SK-N-SH treated with all-trans-retinoic acid at 6 μM for 48 hours (cell line): ENCODE data around the gene ARL5A.

Source experiments
- ATAC-seq: fragments of 200-7000 bp; cut with Tn5 transposase; 3 replicates; pipeline ENCODE4 v1.9.1; 2020; ENCODE audit warnings: mild to moderate bottlenecking, moderate library complexity
- ARNTL ChIP-seq: fragments of 450-650 bp; formaldehyde crosslinking; IDR thresholded peaks from 2 replicates; pipeline ENCODE4 v1.5.0; 2020; ENCODE audit warnings: low read depth, mild to moderate bottlenecking, moderate library complexity, borderline replicate concordance
- BACH2 ChIP-seq: fragments of 250-450 bp; sonication (Bioruptor Pico); IDR thresholded peaks from 2 replicates; pipeline ENCODE4 v1.9.0; 2021; ENCODE audit warnings: mild to moderate bottlenecking, borderline replicate concordance
- CSRNP3 ChIP-seq: fragments of 250-450 bp; sonication (Bioruptor Pico); IDR thresholded peaks from 2 replicates; pipeline ENCODE4 v1.5.1; 2021; ENCODE audit warnings: mild to moderate bottlenecking, moderate library complexity
- GLIS3 ChIP-seq: fragments of 250-450 bp; sonication (Bioruptor Pico); IDR thresholded peaks from 2 replicates; pipeline ENCODE4 v1.5.0; 2020; ENCODE audit warnings: mild to moderate bottlenecking, moderate library complexity
- ISL1 ChIP-seq: fragments of 250-450 bp; sonication (Bioruptor Pico); IDR thresholded peaks from 2 replicates; pipeline ENCODE4 v2.1.2; 2022; ENCODE audit warnings: mild to moderate bottlenecking, moderate library complexity
- OSR1 ChIP-seq: fragments of 250-450 bp; sonication (Bioruptor Pico); IDR thresholded peaks from 2 replicates; pipeline ENCODE4 v1.8.0; 2022; ENCODE audit warnings: moderate library complexity, mild to moderate bottlenecking, inconsistent platforms
- PPARA ChIP-seq: fragments of 250-450 bp; sonication (Bioruptor Pico); IDR thresholded peaks from 2 replicates; pipeline ENCODE4 v1.5.0; 2020; ENCODE audit warnings: mild to moderate bottlenecking, borderline replicate concordance
- RARB ChIP-seq: fragments of 250-450 bp; sonication (Bioruptor Pico); IDR thresholded peaks from 2 replicates; pipeline ENCODE4 v1.8.0; 2021; ENCODE audit warnings: mild to moderate bottlenecking, moderate library complexity
- SNAI2 ChIP-seq: fragments of 250-450 bp; sonication (Bioruptor Pico); IDR thresholded peaks from 2 replicates; pipeline ENCODE4 v1.5.0; 2020; ENCODE audit warnings: mild to moderate bottlenecking, moderate library complexity
- TCF4 ChIP-seq: fragments of 250-450 bp; sonication (Bioruptor Pico); IDR thresholded peaks from 2 replicates; pipeline ENCODE4 v1.8.0; 2021; ENCODE audit warnings: mild to moderate bottlenecking, moderate library complexity, borderline replicate concordance
- TOX ChIP-seq: fragments of 250-450 bp; sonication (Bioruptor Pico); IDR thresholded peaks from 2 replicates; pipeline ENCODE4 v1.8.0; 2021; ENCODE audit warnings: mild to moderate bottlenecking, moderate library complexity, borderline replicate concordance
- ZC3H10 ChIP-seq: fragments of 250-450 bp; sonication (Bioruptor Pico); IDR thresholded peaks from 2 replicates; pipeline ENCODE4 v1.5.1; 2021; ENCODE audit warnings: mild to moderate bottlenecking, moderate library complexity
- ZFP3 ChIP-seq: fragments of 250-450 bp; sonication (Bioruptor Pico); IDR thresholded peaks from 2 replicates; pipeline ENCODE4 v1.5.0; 2020; ENCODE audit warnings: mild to moderate bottlenecking, moderate library complexity
- ZFP30 ChIP-seq: fragments of 450-650 bp; formaldehyde crosslinking; IDR thresholded peaks from 2 replicates; pipeline ENCODE4 v1.5.0; 2022; ENCODE audit warnings: mild to moderate bottlenecking, moderate library complexity
- ZNF565 ChIP-seq: fragments of 450-650 bp; formaldehyde crosslinking; conservative IDR thresholded peaks from 2 replicates; pipeline ENCODE4 v1.5.0; 2020; ENCODE audit warnings: low read depth, mild to moderate bottlenecking, moderate library complexity
- ZNF70 ChIP-seq: fragments of 450-650 bp; formaldehyde crosslinking; IDR thresholded peaks from 2 replicates; pipeline ENCODE4 v1.5.0; 2020; ENCODE audit warnings: mild to moderate bottlenecking, moderate library complexity
- ZNF8 ChIP-seq: fragments of 450-650 bp; formaldehyde crosslinking; IDR thresholded peaks from 2 replicates; pipeline ENCODE4 v1.5.0; 2020; ENCODE audit warnings: mild to moderate bottlenecking, moderate library complexity
- TF ChIP-seq, protein P1 (sequence below): fragments of 250-450 bp; sonication (Bioruptor Pico); IDR thresholded peaks from 2 replicates; pipeline ENCODE4 v1.5.0; 2020; ENCODE audit warnings: mild to moderate bottlenecking, moderate library complexity
- TF ChIP-seq, protein P2 (sequence below): fragments of 250-450 bp; sonication (Bioruptor Pico); IDR thresholded peaks from 2 replicates; pipeline ENCODE4 v1.8.0; 2021; ENCODE audit warnings: low read depth, mild to moderate bottlenecking, moderate library complexity, borderline replicate concordance
- TF ChIP-seq, protein P3 (sequence below): fragments of 250-450 bp; sonication (Bioruptor Pico); IDR thresholded peaks from 2 replicates; pipeline ENCODE4 v1.5.1; 2020; ENCODE audit warnings: low read depth, mild to moderate bottlenecking, moderate library complexity
- TF ChIP-seq, protein P4 (sequence below): fragments of 250-450 bp; sonication (Bioruptor Pico); IDR thresholded peaks from 2 replicates; pipeline ENCODE4 v1.8.0; 2020; ENCODE audit warnings: mild to moderate bottlenecking, moderate library complexity, borderline replicate concordance

Gene ARL5A

DNA sequence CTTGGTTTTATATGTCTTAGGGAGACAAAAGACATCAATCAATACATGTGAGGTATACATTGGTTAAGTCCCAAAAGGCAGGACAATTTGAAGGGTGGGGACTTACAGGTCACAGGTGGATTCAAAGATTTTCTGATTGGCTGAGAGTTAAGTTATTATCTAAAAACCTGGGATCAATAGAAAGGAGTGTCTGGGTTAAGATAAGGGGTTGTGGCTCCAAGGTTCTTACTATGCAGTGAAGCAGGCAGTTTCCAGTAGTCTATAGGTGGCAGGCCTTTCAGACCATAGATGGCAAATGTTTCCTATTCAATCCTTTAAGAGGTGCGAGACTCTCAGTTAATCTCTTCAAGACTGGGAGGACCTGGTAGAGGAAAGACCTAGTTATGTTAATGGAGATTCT is 51.9 kb downstream of the ARL5A start:
- ATAC-seq, result no peak

GRCh38 chr2:151775057-151775740 is 53.0 kb downstream of the ARL5A start:
- no peak for TF ChIP-seq BACH2 (CRISPR knock-in tag)
- no peak for TF ChIP-seq ZFP3 (CRISPR knock-in tag)
- ATAC-seq, result peak; percentile 30; the same call in 2 of the 3 replicates

More for the DNA sequence above, 51.9 kb downstream of the ARL5A start:
- TF ChIP-seq, protein P1, sequence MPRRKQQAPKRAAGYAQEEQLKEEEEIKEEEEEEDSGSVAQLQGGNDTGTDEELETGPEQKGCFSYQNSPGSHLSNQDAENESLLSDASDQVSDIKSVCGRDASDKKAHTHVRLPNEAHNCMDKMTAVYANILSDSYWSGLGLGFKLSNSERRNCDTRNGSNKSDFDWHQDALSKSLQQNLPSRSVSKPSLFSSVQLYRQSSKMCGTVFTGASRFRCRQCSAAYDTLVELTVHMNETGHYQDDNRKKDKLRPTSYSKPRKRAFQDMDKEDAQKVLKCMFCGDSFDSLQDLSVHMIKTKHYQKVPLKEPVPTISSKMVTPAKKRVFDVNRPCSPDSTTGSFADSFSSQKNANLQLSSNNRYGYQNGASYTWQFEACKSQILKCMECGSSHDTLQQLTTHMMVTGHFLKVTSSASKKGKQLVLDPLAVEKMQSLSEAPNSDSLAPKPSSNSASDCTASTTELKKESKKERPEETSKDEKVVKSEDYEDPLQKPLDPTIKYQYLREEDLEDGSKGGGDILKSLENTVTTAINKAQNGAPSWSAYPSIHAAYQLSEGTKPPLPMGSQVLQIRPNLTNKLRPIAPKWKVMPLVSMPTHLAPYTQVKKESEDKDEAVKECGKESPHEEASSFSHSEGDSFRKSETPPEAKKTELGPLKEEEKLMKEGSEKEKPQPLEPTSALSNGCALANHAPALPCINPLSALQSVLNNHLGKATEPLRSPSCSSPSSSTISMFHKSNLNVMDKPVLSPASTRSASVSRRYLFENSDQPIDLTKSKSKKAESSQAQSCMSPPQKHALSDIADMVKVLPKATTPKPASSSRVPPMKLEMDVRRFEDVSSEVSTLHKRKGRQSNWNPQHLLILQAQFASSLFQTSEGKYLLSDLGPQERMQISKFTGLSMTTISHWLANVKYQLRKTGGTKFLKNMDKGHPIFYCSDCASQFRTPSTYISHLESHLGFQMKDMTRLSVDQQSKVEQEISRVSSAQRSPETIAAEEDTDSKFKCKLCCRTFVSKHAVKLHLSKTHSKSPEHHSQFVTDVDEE, result no peak
- TF ChIP-seq ZNF565 (CRISPR knock-in tag), result no peak
- no peak for TF ChIP-seq ZFP3 (CRISPR knock-in tag)
- TF ChIP-seq OSR1 (CRISPR knock-in tag), result no peak
- TF ChIP-seq RARB, result no peak
- TF ChIP-seq ZFP30 (CRISPR knock-in tag), result no peak

DNA sequence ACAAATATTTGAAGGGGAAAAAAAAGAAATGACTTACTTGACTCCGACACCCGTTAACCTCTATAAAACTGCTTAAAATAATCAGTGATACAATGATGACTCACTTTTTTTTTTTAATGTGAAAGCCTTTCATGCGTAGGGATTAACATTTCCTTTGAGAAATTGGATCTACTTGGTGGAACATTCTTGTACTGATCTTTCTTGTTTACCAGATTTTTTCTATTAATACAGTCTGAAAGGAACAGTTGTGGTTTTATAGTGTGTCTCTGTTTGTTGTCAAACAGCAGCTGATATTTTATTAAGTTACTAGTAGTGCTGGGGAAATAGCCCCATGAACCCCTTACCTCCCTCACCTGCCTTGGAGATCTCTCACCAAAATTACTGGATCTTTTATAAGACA is 53.7 kb downstream of the ARL5A start:
- no peak for TF ChIP-seq TCF4
- TF ChIP-seq ZC3H10 (CRISPR knock-in tag), result peak; percentile 64; the same call in 1 of the 2 replicates
- peak; percentile 69; the same call in 1 of the 2 replicates for TF ChIP-seq TOX (CRISPR knock-in tag)
- TF ChIP-seq, all 23 proteins: peak for 2
- peak; percentile 91 for ATAC-seq

DNA sequence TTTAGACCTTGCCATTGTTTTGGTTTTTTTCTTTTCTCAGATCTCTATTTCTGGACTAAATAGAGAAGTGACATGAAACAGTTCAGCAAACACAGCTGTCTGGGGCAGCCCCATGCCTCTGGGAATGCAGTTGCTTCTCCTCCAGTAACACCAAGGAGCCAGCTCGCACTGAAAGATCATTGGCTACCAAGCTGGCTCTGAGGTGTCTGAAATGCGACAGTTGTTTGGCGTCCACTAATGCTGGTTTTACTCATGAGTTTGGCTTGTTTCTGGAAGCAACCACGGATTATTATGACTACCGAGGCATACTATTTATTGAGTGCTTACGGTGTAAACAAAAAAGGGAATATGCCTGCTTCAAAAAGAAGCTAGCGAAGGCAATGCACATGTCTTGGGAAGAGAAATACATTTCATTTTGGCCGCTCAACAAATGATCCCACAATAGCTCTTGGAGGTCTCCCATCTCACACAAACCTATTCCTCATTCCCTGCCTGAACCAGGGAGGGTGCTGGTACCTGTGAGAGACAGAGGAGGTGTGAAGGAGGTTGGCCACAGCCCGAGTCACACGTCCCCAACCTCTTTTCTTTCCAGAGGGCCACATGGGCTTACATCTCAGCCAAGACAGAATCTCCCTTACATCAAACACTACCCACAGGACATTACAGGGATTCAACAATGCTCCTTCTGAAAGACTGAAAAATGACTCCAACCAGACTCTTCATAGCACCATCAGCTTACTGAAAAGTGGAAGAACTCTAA is 56.4 kb downstream of the ARL5A start:
- no peak for ATAC-seq
- TF ChIP-seq TCF4 (no peak), GLIS3 (CRISPR knock-in tag) (no peak), ISL1 (no peak), OSR1 (CRISPR knock-in tag) (no peak), ZNF8 (CRISPR knock-in tag) (no peak), RARB (no peak), SNAI2 (CRISPR knock-in tag) (no peak), ZNF70 (CRISPR knock-in tag) (no peak), ZFP3 (CRISPR knock-in tag) (no peak), ARNTL (CRISPR knock-in tag) (no peak), CSRNP3 (CRISPR knock-in tag) (no peak), ZC3H10 (CRISPR knock-in tag) (no peak), ZNF565 (CRISPR knock-in tag) (no peak), PPARA (CRISPR knock-in tag) (no peak)
- TF ChIP-seq, protein P2, sequence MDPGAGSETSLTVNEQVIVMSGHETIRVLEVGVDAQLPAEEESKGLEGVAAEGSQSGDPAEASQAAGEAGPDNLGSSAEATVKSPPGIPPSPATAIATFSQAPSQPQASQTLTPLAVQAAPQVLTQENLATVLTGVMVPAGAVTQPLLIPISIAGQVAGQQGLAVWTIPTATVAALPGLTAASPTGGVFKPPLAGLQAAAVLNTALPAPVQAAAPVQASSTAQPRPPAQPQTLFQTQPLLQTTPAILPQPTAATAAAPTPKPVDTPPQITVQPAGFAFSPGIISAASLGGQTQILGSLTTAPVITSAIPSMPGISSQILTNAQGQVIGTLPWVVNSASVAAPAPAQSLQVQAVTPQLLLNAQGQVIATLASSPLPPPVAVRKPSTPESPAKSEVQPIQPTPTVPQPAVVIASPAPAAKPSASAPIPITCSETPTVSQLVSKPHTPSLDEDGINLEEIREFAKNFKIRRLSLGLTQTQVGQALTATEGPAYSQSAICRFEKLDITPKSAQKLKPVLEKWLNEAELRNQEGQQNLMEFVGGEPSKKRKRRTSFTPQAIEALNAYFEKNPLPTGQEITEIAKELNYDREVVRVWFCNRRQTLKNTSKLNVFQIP (CRISPR knock-in tag), result no peak

DNA sequence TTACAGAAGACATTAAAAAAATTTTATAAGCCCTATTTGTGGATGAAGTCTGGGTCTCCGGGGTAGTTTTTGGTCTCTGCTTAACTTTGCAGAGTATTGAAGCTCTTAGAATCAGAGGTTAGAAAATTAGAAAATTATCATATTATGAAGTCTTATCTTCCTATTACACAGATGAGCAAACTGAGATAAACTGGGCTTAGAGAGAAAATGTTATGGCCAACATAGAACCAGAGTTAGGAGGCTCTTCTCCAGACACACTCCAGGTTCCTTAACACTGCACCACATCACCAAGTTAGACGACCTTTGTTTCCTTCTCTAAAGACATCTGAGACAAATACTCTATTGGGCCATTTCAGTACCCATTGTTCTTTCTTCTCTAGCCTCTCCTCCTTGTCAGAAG is 57.2 kb downstream of the ARL5A start:
- ATAC-seq, result no peak
- TF ChIP-seq PPARA (CRISPR knock-in tag), result no peak
- TF ChIP-seq, protein P3, sequence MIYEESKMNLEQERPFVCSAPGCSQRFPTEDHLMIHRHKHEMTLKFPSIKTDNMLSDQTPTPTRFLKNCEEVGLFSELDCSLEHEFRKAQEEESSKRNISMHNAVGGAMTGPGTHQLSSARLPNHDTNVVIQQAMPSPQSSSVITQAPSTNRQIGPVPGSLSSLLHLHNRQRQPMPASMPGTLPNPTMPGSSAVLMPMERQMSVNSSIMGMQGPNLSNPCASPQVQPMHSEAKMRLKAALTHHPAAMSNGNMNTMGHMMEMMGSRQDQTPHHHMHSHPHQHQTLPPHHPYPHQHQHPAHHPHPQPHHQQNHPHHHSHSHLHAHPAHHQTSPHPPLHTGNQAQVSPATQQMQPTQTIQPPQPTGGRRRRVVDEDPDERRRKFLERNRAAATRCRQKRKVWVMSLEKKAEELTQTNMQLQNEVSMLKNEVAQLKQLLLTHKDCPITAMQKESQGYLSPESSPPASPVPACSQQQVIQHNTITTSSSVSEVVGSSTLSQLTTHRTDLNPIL (CRISPR knock-in tag), result no peak
- no peak for TF ChIP-seq ZNF8 (CRISPR knock-in tag)
- TF ChIP-seq ZNF565 (CRISPR knock-in tag), result no peak
- TF ChIP-seq ZFP3 (CRISPR knock-in tag), result no peak
- TF ChIP-seq TOX (CRISPR knock-in tag), result no peak
- no peak for TF ChIP-seq BACH2 (CRISPR knock-in tag)
- TF ChIP-seq ZC3H10 (CRISPR knock-in tag), result no peak
- TF ChIP-seq ARNTL (CRISPR knock-in tag), result no peak
- TF ChIP-seq, protein P4, sequence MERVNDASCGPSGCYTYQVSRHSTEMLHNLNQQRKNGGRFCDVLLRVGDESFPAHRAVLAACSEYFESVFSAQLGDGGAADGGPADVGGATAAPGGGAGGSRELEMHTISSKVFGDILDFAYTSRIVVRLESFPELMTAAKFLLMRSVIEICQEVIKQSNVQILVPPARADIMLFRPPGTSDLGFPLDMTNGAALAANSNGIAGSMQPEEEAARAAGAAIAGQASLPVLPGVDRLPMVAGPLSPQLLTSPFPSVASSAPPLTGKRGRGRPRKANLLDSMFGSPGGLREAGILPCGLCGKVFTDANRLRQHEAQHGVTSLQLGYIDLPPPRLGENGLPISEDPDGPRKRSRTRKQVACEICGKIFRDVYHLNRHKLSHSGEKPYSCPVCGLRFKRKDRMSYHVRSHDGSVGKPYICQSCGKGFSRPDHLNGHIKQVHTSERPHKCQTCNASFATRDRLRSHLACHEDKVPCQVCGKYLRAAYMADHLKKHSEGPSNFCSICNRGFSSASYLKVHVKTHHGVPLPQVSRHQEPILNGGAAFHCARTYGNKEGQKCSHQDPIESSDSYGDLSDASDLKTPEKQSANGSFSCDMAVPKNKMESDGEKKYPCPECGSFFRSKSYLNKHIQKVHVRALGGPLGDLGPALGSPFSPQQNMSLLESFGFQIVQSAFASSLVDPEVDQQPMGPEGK, result no peak
- TF ChIP-seq ZFP30 (CRISPR knock-in tag), result no peak
- no peak for TF ChIP-seq ZNF70 (CRISPR knock-in tag)
- TF ChIP-seq SNAI2 (CRISPR knock-in tag), result no peak
- no peak for TF ChIP-seq TCF4
